NT2/D1 (cell line): ENCODE data around the gene DLL3.

Source experiments
- DNase-seq: peaks from one replicate; pipeline ENCODE4 v3.0.0-alpha.2; 2011; ENCODE audit warnings: low read depth, low spot score
- H3K27me3 ChIP-seq: 2 replicates; pipeline ENCODE4 v1.6.0; 2011; ENCODE audit warnings: mild to moderate bottlenecking; ENCODE audit not compliant: insufficient read length, insufficient read depth
- H3K36me3 ChIP-seq: 2 replicates; pipeline ENCODE4 v1.6.1; 2011; ENCODE audit warnings: mild to moderate bottlenecking, low read length, mixed read lengths; ENCODE audit not compliant: insufficient read depth, insufficient read length
- H3K4me1 ChIP-seq: 2 replicates; pipeline ENCODE4 v1.5.1; 2011; ENCODE audit not compliant: insufficient read depth, insufficient read length
- H3K4me3 ChIP-seq: 2 replicates; pipeline ENCODE4 v1.5.1; 2011; ENCODE audit warnings: low read depth; ENCODE audit not compliant: insufficient read length
- H3K9ac ChIP-seq: 2 replicates; pipeline ENCODE4 v1.6.0; 2011; ENCODE audit warnings: low read depth; ENCODE audit not compliant: insufficient read length
- H3K9me3 ChIP-seq: 2 replicates; pipeline ENCODE4 v1.5.1; 2011; ENCODE audit warnings: mild to moderate bottlenecking, low read length; ENCODE audit not compliant: insufficient read depth
- SUZ12 ChIP-seq: IDR thresholded peaks from 2 replicates; pipeline ENCODE4 v1.6.1; 2011; ENCODE audit not compliant: insufficient read length, insufficient read depth; ENCODE audit errors: extremely low read depth
- YY1 ChIP-seq: IDR thresholded peaks from 2 replicates; pipeline ENCODE4 v1.6.1; 2011; ENCODE audit not compliant: insufficient read length, insufficient read depth
- ZNF274 ChIP-seq: IDR thresholded peaks from 2 replicates; pipeline ENCODE4 v1.6.1; 2011; ENCODE audit warnings: mild to moderate bottlenecking, low read depth, low read length

DLL3 gene

GRCh38 chr19:39512988-39513387 is 14.2 kb downstream of the DLL3 start:
- TF ChIP-seq ZNF274 (no peak), SUZ12 (no peak), YY1 (no peak)
- no peak for DNase-seq
- H3K9ac ChIP-seq = no peak overlapping the region
- H3K4me1 ChIP-seq = no peaks in the 10 kb centered on the region
- no peak overlapping the region for H3K4me3 ChIP-seq
- H3K9me3 ChIP-seq = no peaks in the 10 kb centered on the region
- no peaks in the 10 kb centered on the region for H3K36me3 ChIP-seq
- peaks cover 43% of the 10 kb centered on the region for H3K27me3 ChIP-seq

- no peaks in the 10 kb centered on the region for H3K9me3 ChIP-seq
- peak within 1 kb of the TSS; percentile 87 for H3K9ac ChIP-seq
- H3K4me1 ChIP-seq = no peaks in the 10 kb centered on the region
- no peaks in the 10 kb centered on the region for H3K36me3 ChIP-seq
- H3K27me3 ChIP-seq = peaks cover 28% of the 10 kb centered on the region
- H3K4me3 ChIP-seq = peak within 1 kb of the TSS; percentile 75
- TF ChIP-seq SUZ12 = no peak
- TF ChIP-seq ZNF274 = no peak
- TF ChIP-seq YY1 = no peak
- DNase-seq = no peak
These were observed 16.2 kb downstream of the DLL3 start, which contains the start of gene SELENOV for GRCh38 chr19:39514840-39515550. Gene SELENOV, plus strand, starts transcription at chr19:39515139. Its CDS starts 74 bp downstream, at chr19:39515213.

- Histone ChIP-seq H3K27me3 (peaks cover 28% of the 10 kb centered on the region), H3K9me3 (no peaks in the 10 kb centered on the region), H3K4me1 (no peaks in the 10 kb centered on the region), H3K9ac (peak overlapping the region; percentile 87), H3K36me3 (no peaks in the 10 kb centered on the region), H3K4me3 (peak overlapping the region; percentile 75)
- DNase-seq = no peak
- no peak for TF ChIP-seq SUZ12
These were observed 16.9 kb downstream of the DLL3 start for GRCh38 chr19:39515551-39516191.

- no peak for DNase-seq
- H3K4me1 ChIP-seq = no peaks in the 10 kb centered on the region
- H3K4me3 ChIP-seq = peak overlapping the region; percentile 75
- H3K9ac ChIP-seq = peak overlapping the region; percentile 87
- TF ChIP-seq SUZ12 (no peak), YY1 (no peak), ZNF274 (no peak)
- no peaks in the 10 kb centered on the region for H3K36me3 ChIP-seq
- H3K27me3 ChIP-seq = peaks cover 28% of the 10 kb centered on the region
- no peaks in the 10 kb centered on the region for H3K9me3 ChIP-seq
These were observed 17.5 kb downstream of the DLL3 start for GRCh38 chr19:39516270-39516669.

- Histone ChIP-seq H3K9ac (no peak overlapping the region), H3K36me3 (no peaks in the 10 kb centered on the region), H3K9me3 (no peaks in the 10 kb centered on the region), H3K4me1 (no peaks in the 10 kb centered on the region), H3K27me3 (peaks cover 28% of the 10 kb centered on the region), H3K4me3 (no peak overlapping the region)
- no peak for DNase-seq
- TF ChIP-seq ZNF274 = no peak
- TF ChIP-seq SUZ12 = no peak
- no peak for TF ChIP-seq YY1
These were observed 18.7 kb downstream of the DLL3 start for GRCh38 chr19:39517432-39517831.

GRCh38 chr19:39518458-39518857 is 19.7 kb downstream of the DLL3 start:
- Histone ChIP-seq H3K9ac (peak overlapping the region; percentile 61), H3K4me3 (peak overlapping the region; percentile 23), H3K36me3 (no peaks in the 10 kb centered on the region), H3K4me1 (no peaks in the 10 kb centered on the region), H3K9me3 (no peaks in the 10 kb centered on the region), H3K27me3 (peaks cover 23% of the 10 kb centered on the region)
- DNase-seq = no peak
- no peak for TF ChIP-seq YY1
- TF ChIP-seq ZNF274 = no peak
- no peak for TF ChIP-seq SUZ12

- peaks cover 22% of the 10 kb centered on the region for H3K27me3 ChIP-seq
- no peaks in the 10 kb centered on the region for H3K36me3 ChIP-seq
- DNase-seq = no peak
- H3K9me3 ChIP-seq = no peaks in the 10 kb centered on the region
- peak overlapping the region; percentile 61 for H3K9ac ChIP-seq
- TF ChIP-seq YY1 (no peak), ZNF274 (no peak), SUZ12 (no peak)
- H3K4me3 ChIP-seq = peak overlapping the region; percentile 23
- H3K4me1 ChIP-seq = no peaks in the 10 kb centered on the region
These were observed 20.2 kb downstream of the DLL3 start for GRCh38 chr19:39518975-39519374.
